GM12873 (cell line): Measurements from ENCODE around the gene RDH12.
"Not testable (repeated sequence)": the region's sequence is repeated elsewhere in the genome, so short reads cannot be mapped to it uniquely, and the experiment has no call there.

Experiments used
- TF ChIP-seq, protein P1 (sequence below): IDR thresholded peaks from 2 replicates; pipeline ENCODE4 v1.5.1; 2012; ENCODE audit warnings: low read depth, mild to moderate bottlenecking, moderate library complexity, low read length, control low read depth; ENCODE audit not compliant: insufficient read depth; ENCODE audit errors: missing control alignments

Gene RDH12

DNA sequence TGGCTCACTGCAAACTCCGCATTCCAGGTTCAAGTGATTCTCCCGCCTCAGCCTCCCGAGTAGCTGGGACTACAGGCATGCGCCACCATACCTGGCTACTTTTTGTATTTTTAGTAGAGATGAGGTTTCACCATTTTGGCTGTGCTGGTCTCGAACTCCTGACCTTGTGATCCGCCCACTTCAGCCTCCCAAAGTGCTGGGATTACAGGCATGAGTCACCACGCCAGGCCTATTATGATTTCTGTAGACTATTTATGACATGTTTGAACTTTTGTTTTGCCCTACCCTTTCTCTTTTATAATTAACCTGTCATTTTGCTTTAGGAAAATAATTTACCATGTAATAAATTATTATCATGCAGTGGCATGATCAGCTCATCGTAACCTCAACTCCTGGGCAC lies at the start of gene RDH12:
TSS of gene RDH12 (plus strand) at position 395 of the 400 bp plus-strand sequence. CDS start 20,757 bp downstream, outside the sequence.
- TF ChIP-seq, protein P1, sequence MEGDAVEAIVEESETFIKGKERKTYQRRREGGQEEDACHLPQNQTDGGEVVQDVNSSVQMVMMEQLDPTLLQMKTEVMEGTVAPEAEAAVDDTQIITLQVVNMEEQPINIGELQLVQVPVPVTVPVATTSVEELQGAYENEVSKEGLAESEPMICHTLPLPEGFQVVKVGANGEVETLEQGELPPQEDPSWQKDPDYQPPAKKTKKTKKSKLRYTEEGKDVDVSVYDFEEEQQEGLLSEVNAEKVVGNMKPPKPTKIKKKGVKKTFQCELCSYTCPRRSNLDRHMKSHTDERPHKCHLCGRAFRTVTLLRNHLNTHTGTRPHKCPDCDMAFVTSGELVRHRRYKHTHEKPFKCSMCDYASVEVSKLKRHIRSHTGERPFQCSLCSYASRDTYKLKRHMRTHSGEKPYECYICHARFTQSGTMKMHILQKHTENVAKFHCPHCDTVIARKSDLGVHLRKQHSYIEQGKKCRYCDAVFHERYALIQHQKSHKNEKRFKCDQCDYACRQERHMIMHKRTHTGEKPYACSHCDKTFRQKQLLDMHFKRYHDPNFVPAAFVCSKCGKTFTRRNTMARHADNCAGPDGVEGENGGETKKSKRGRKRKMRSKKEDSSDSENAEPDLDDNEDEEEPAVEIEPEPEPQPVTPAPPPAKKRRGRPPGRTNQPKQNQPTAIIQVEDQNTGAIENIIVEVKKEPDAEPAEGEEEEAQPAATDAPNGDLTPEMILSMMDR: not testable (repeated sequence)

GRCh38 chr14:67652189-67652588 lies 49.5 kb upstream of the RDH12 start:
- TF ChIP-seq, protein P1: no peak

DNA sequence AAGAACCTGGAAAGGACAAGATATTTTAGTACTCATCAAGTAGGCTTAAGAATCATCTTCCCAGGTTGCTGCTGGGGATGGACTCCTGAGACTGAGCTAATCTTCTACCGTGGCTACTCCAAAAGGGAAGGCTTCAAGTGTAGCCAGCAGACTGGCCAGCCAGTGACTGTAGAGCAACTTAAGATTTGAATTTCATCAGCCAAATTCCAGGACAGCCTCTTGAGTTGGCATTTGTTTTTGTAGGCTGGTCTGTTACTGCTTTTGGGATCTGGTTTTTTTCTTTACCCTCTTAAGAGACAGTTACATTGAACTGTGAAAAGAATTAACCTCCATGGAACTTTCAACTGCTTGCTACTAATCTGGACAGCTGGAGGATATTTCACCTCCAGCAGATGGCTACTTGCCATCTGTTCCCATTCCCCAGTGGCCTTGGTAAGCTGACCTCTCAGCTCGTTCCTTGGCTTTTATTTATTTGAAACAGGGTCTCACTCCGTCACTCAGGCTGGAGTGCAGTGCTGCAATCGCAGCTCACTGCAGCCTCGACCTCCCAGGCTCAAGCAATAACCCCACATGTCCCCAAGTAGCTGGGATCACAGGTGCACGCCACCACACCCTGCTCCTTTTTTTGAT lies 47.9 kb upstream of the RDH12 start:
- TF ChIP-seq, protein P1: no peak

DNA sequence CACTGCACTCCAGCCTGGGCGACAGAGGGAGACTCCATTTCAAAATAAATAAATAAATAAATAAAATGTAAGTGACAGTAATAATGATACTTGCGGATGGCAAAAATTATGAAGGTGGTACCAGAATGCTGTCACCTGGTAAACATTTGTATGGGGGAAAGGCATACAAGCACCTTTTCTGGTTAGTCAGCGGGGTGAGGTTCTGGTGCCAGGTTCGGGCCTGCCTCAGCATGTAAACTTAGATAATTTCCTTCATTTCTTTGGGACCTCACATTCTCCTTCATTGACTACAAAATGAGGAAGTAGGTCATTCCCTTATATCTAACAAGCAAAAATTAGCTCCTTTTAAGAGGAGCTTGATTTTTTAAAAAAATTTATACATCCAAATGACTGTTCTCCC lies 38.1 kb upstream of the RDH12 start:
- TF ChIP-seq, protein P1: no peak

GRCh38 chr14:67665868-67666267 lies 35.8 kb upstream of the RDH12 start:
- TF ChIP-seq, protein P1: no peak

DNA sequence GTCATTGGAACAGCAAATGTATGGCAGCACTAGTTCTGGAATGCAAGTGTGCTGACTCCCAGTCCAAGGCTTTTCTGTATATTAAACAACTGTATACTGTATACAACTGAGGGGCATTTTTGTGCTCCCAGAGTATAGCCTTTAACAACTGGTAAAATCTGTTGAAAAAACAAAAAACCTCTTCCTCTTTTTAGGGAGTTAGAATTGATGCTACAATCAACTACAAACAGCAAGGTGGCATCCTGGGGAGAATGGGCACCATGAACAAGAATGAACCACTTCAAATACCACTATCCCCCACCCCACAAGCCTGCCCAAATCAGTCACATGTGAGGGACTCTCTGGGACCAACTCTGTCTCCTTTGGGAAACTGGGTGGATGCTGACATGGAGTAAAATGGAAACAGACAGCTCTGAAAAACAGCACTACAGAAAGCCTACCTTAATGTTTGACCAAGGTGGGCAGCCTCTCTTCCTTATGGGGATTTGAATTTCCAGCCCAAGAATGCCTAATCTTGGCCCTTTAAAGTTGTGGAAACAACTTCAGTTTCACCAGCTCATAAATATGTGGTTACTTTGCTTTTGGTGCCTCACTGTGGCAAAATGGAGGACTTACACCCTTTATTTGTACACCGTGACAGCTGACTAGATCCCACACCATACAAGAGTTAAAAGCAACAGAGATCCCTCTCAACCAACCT lies 34.8 kb upstream of the RDH12 start:
- TF ChIP-seq, protein P1: peak; percentile 63

GRCh38 chr14:67668559-67668958 lies 33.1 kb upstream of the RDH12 start:
- TF ChIP-seq, protein P1: no peak
